Stimulated activated CD4-positive, alpha-beta T cell treated with anti-CD3 and anti-CD28 coated beads, Interleukin-12 subunit alpha, Interleukin-12 subunit beta, amount 100 ng/mL, for 4 hours (primary cell): ENCODE data around the gene NR3C1.

Source experiments
- DNase-seq: peaks from one replicate; pipeline ENCODE4 v3.0.0-alpha.2; 2020

The NR3C1 gene

GRCh38 chr5:143302341-143303045, 101.0 kb downstream of the NR3C1 start:
- DNase-seq = no peak

DNA sequence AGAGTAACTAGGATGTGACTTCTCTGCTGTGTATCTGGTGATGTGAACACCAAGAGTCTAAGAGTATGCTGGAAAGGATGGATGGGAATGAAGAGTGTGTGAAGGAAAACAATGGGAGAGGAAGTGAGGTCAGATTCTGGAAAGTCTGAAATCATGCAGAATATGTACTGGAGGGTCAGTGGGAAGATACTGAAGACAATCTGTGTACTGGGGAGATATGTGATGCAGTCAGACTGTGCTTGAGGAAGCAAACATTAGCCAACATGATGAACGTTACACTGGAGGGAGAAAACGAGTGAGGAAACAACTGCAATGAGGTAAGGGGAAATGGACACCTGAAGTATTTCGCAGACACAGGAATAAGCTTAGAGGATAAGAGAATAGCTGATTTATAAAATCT, 105.7 kb downstream of the NR3C1 start:
- DNase-seq = no peak

DNA sequence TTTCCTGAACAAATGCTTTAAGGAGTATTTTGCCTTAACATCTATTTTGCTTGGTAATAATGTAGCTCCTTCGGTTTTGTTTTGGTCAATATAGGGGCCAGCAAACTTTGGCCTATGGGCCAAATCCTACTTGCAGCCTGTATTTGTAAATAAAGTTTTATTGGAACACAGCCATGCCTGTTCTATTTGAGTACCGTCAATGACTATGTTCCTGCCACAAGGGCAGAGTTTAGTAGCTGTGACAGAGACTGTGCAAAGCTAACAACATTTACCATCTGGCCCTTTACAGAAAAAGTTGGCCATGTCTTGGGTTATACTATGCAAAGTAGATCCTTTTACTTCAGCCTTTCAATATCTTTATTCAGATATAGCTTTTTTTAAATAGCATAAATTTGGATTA, 113.4 kb downstream of the NR3C1 start:
- DNase-seq = no peak

- no peak for DNase-seq
Observed at GRCh38 chr5:143284521-143284920, 119.0 kb downstream of the NR3C1 start.

DNA sequence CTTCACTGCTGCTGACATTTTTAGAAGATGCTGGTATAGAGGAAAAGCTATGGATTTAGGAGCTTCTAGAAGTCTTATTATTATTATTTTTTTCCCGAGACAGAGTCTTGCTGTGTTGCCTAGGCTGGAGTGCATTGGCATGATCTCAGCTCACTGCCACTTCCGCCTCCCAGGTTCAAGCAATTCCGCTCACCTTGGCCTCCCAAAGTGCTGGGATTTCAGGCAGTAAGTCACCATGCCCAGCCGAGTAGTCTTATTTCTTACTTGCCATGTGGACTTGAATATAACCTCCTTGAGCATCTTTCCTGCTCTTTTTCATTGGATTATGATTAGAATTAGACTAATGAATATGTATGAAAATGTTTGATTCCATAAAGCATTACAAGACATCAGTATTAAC, 119.5 kb downstream of the NR3C1 start:
- no peak for DNase-seq

GRCh38 chr5:143281226-143281625, 122.3 kb downstream of the NR3C1 start:
- DNase-seq = no peak

- no peak for DNase-seq
Observed at GRCh38 chr5:143279698-143280097, 123.8 kb downstream of the NR3C1 start.

DNA sequence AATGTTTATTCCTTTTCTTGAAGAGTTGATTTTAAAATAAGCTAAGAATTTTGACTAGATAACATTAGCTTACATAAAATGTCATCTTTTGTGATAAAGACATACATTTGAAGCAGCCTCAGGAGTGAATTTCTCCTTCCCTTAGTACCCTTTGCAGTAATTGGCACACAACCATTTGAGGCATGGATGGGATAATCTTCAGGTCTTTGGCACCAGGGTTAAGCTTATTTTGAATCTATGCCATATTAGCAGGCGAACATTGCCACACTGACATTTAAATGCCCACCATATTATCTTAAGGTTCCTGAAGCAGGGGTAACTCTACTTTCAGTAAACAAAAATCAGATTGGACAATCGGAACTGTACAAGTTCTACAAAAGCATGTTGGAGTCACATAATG, 126.0 kb downstream of the NR3C1 start:
- DNase-seq = no peak

DNA sequence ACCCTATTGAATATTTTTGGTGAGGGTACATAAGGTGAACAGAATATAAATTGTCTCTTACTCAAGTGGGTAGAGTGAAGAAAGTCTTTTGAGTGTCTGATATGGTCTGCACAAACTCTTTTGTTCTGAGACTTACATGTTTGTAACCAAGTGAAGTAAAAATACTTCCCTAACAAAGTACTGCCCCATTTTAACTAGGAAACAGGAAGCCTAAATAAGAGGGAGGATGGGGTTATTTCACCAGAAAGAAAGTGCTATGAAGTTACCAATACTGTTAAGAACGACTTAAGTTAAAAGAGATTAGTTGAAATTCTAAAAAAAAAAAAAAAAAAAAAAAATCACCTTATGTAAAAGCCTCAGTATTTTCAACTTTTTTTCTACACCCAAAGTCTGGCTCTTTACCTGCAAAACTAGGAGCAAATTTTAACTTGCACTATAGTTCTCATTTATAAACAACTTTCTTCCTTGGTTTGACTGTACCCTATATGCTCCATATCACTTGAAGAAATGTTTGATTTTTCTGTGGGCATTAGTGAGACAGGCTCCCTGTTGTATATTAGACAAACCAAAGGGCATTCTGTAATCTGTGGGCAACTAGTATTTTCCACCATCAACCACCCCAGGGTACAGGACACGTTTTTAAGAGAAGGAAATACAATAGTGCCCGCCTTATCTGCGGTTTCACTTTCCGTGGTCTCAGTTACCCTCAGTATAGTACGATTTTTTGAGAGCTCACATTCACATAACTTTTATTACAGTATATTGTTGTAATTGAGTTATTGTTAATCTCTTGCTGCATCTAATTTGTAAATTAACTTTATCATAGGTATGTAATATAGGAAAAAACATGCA, 127.7 kb downstream of the NR3C1 start:
- no peak for DNase-seq

- no peak for DNase-seq
Observed at GRCh38 chr5:143274952-143275351, 128.5 kb downstream of the NR3C1 start.

DNA sequence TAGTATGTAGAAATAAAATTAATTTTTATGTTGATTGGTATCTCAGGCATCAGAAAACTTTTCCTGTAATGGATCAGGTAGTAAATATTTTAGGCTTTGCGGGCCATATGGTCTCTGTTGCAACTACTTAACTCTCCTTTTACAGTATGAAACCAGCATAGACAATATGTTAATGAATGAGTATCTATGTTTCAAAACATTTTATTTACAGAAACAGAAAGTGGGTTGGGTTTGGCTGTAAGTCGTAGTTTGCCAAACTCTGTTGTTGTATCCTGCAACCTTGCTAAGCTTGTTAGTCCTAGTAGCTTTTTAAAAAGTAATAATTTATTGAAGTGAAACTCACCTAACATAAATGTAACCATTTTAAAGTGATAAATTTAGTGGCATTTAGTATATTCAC, 132.1 kb downstream of the NR3C1 start:
- DNase-seq = no peak

- DNase-seq = no peak
Observed at GRCh38 chr5:143268388-143268787, 135.1 kb downstream of the NR3C1 start.

- DNase-seq = no peak
Observed at GRCh38 chr5:143267186-143267585, 136.3 kb downstream of the NR3C1 start.

- DNase-seq = no peak
Observed at GRCh38 chr5:143265995-143266394, 137.5 kb downstream of the NR3C1 start.

GRCh38 chr5:143263272-143263810, 140.1 kb downstream of the NR3C1 start:
- DNase-seq = no peak

DNA sequence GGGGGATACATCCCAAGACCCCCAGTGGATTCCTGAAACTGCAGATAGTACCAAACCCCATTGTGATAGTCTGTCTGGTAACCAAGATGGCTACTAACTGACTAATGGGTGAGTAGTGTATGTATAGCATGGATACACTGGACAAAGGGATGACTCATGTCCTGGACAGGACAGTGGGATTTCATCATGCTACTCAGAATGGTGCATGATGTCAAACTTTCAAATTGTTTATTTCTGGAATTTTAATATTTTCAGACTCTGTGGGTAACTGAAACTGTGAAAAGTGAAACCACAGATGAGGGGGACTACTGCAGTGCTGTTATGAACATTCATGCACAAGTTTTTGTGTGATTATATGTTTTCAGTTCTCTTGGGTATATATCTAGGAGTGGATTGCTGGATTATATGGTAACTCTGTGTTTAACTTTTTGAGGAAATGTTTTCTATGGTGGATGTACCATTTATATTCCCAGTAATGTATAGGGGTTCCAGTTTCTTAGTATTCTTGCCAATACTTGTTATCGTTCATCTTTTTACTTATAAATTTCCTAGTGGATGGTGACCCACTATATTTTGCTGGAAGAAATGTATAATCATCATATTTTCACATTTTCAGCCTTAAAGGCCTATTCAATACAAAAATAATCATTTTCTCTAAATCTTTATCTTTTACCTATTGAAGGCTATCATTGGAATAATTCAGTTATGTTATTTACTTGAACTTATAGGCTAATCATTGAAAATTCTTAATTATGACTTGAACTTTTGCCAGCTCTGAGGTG, 140.9 kb downstream of the NR3C1 start:
- no peak for DNase-seq

GRCh38 chr5:143261748-143262392, 141.6 kb downstream of the NR3C1 start:
- DNase-seq = no peak

DNA sequence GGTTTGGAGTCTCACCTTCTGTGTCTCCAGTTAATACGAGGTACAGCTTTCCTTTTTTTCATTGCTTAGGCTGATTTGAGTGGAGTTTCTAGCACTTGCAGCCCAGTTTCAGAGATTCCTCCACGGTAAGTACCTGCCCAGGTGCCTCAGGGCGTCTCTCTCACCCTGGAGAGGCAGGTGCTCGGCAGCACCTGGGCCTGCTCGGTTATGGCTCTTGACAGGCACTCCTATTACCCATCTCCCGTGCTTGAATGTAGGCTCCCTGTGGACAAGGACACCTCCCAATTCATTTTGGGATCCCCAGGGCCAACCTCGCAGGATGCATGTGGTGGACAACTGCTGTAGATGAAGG, 144.3 kb downstream of the NR3C1 start:
- DNase-seq = no peak

GRCh38 chr5:143258559-143259253, 144.8 kb downstream of the NR3C1 start:
- no peak for DNase-seq

DNA sequence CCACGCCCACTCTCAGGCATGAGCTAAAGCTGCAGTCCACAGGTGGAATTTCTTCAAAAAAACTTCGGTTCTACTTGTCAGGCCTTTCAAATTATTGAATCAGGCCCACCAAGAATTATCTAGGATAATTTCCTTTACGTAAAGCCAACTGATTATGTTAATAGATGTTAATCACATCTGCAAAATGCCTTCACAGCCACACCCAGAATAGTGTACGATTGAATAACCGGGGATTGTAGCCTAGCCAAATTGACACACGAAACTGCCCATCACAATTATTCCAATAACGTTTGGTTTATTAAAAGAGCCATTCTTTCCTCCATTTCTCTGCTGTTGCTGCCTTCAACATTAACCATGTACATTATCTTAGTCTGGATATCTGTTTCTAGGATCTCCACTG, 148.7 kb downstream of the NR3C1 start:
- DNase-seq = no peak

- no peak for DNase-seq
Observed at GRCh38 chr5:143251946-143252345, 151.5 kb downstream of the NR3C1 start.

GRCh38 chr5:143251190-143251589, 152.3 kb downstream of the NR3C1 start:
- no peak for DNase-seq
